SU-DHL-6 (cell line): Measurements from ENCODE around the gene SRSF9.

Source experiments
- H2AFZ ChIP-seq: fragments of 200-600 bp; sonication (generic); 2 replicates; pipeline ENCODE4 v1.6.1; 2014; ENCODE audit warnings: low read depth, mild to moderate bottlenecking, moderate library complexity, mixed read lengths, antibody characterized with exemption, low read length; ENCODE audit not compliant: severe bottlenecking
- H3F3A ChIP-seq: fragments of 200-600 bp; shearing (Covaris generic); 2 replicates; pipeline ENCODE4 v1.6.0; 2016; ENCODE audit warnings: antibody characterized with exemption, mild to moderate bottlenecking; ENCODE audit not compliant: insufficient read depth
- H3K27ac ChIP-seq: fragments of 200-600 bp; sonication (generic); 2 replicates; pipeline ENCODE4 v1.5.1; 2016; ENCODE audit warnings: low read depth, mild to moderate bottlenecking, low read length, moderate library complexity, mixed read lengths
- H3K27me3 ChIP-seq: fragments of 200-600 bp; sonication (generic), shearing (Covaris generic); 2 replicates; pipeline ENCODE4 v1.6.0; 2014; ENCODE audit warnings: mild to moderate bottlenecking, low read length
- H3K36me3 ChIP-seq: fragments of 200-600 bp; sonication (generic); 2 replicates; pipeline ENCODE4 v1.6.1; 2014; ENCODE audit warnings: mild to moderate bottlenecking, low read length, mixed read lengths
- H3K4me2 ChIP-seq: fragments of 300-600, 200-600 bp; shearing (Covaris generic), sonication (generic); 2 replicates; pipeline ENCODE4 v1.6.0; 2014; ENCODE audit warnings: low read length, low read depth, mild to moderate bottlenecking; ENCODE audit not compliant: poor library complexity, severe bottlenecking
- H3K4me3 ChIP-seq: fragments of 200-600 bp; sonication (generic); 2 replicates; pipeline ENCODE4 v1.5.1; 2014; ENCODE audit warnings: antibody characterized with exemption, low read length, mild to moderate bottlenecking, mixed read lengths; ENCODE audit not compliant: insufficient read depth, poor library complexity, severe bottlenecking
- H3K79me2 ChIP-seq: fragments of 200-600 bp; sonication (generic); 2 replicates; pipeline ENCODE4 v1.6.1; 2014; ENCODE audit warnings: mild to moderate bottlenecking, low read length, moderate library complexity; ENCODE audit not compliant: insufficient read depth
- H3K9ac ChIP-seq: fragments of 200-600 bp; sonication (generic); 2 replicates; pipeline ENCODE4 v1.7.0; 2014; ENCODE audit warnings: mild to moderate bottlenecking, low read length
- H3K9me2 ChIP-seq: fragments of 200-600 bp; sonication (generic); replicated peaks from 2 replicates; pipeline ENCODE4 v1.6.1; 2014; ENCODE audit warnings: low read length; ENCODE audit not compliant: insufficient read depth
- H3K9me3 ChIP-seq: fragments of 200-600 bp; sonication (generic); 2 replicates; pipeline ENCODE4 v1.6.1; 2014; ENCODE audit warnings: low read length, mixed read lengths; ENCODE audit not compliant: insufficient read depth
- H4K20me1 ChIP-seq: fragments of 200-600 bp; sonication (generic); 2 replicates; pipeline ENCODE4 v1.6.1; 2014; ENCODE audit warnings: low read depth, mild to moderate bottlenecking, antibody characterized with exemption, low read length, moderate library complexity, mixed read lengths
- EZH2phosphoT487 ChIP-seq: fragments of 200-600 bp; sonication (generic), shearing (Covaris generic); conservative IDR thresholded peaks from 2 replicates; pipeline ENCODE4 v1.6.1; 2018; ENCODE audit warnings: mild to moderate bottlenecking, antibody characterized with exemption, low read length, moderate library complexity, mixed read lengths
- TF ChIP-seq, protein P1 (sequence below): fragments of 200-600 bp; sonication (generic); IDR thresholded peaks from one replicate; pipeline ENCODE4 v1.5.1; 2017; ENCODE audit warnings: antibody characterized with exemption, mild to moderate bottlenecking, low read length, moderate library complexity; ENCODE audit not compliant: insufficient read depth, poor library complexity, severe bottlenecking

SRSF9 gene

DNA sequence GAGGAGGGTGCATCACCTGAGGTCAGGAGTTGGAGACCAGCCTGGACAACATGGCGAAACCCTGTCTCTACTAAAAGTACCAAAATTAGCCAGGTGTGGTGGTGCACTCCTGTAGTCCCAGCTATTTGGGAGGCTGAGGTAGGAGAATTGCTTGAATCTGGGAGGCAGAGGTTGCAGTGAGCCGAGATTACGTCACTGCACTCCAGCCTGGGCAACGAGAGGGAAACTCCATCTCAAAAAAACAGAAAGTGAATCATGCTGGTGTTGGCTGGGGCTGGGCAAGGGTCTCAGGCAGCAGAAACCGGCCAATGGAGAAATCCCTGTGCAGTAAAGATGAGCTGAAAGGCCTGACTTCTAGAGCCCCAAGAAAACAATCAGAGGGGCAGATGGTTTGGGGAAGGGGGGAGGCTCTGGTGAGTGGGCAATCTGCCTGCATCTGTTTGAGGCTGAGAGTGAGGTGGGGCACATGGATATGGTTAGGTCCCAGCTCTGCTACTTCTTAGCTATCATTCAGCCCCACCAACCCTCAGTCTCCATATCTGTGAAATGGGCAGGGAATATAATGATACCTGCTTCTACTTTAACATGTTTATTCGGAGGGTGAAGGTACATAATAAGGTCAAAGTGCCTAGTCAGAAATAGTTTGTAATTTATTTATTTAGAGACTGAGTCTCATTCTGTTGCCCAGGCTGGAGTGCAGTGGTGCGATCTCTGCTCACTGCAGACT, 52.9 kb downstream of the SRSF9 start:
- Histone ChIP-seq H4K20me1 (no peaks in the 10 kb centered on the region), H3K79me2 (no peaks in the 10 kb centered on the region), H3K9me2 (no peaks in the 10 kb centered on the region), H3K27me3 (no peaks in the 10 kb centered on the region), H3K4me3 (no peak overlapping the region), H3K4me2 (no peak overlapping the region), H3K9me3 (no peaks in the 10 kb centered on the region), H3F3A (no peaks in the 10 kb centered on the region), H3K36me3 (no peaks in the 10 kb centered on the region), H3K27ac (no peak overlapping the region), H2AFZ (no peak overlapping the region), H3K9ac (no peak overlapping the region)
- TF ChIP-seq, protein P1, sequence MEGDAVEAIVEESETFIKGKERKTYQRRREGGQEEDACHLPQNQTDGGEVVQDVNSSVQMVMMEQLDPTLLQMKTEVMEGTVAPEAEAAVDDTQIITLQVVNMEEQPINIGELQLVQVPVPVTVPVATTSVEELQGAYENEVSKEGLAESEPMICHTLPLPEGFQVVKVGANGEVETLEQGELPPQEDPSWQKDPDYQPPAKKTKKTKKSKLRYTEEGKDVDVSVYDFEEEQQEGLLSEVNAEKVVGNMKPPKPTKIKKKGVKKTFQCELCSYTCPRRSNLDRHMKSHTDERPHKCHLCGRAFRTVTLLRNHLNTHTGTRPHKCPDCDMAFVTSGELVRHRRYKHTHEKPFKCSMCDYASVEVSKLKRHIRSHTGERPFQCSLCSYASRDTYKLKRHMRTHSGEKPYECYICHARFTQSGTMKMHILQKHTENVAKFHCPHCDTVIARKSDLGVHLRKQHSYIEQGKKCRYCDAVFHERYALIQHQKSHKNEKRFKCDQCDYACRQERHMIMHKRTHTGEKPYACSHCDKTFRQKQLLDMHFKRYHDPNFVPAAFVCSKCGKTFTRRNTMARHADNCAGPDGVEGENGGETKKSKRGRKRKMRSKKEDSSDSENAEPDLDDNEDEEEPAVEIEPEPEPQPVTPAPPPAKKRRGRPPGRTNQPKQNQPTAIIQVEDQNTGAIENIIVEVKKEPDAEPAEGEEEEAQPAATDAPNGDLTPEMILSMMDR = no peak
- no peak for TF ChIP-seq EZH2phosphoT487

DNA sequence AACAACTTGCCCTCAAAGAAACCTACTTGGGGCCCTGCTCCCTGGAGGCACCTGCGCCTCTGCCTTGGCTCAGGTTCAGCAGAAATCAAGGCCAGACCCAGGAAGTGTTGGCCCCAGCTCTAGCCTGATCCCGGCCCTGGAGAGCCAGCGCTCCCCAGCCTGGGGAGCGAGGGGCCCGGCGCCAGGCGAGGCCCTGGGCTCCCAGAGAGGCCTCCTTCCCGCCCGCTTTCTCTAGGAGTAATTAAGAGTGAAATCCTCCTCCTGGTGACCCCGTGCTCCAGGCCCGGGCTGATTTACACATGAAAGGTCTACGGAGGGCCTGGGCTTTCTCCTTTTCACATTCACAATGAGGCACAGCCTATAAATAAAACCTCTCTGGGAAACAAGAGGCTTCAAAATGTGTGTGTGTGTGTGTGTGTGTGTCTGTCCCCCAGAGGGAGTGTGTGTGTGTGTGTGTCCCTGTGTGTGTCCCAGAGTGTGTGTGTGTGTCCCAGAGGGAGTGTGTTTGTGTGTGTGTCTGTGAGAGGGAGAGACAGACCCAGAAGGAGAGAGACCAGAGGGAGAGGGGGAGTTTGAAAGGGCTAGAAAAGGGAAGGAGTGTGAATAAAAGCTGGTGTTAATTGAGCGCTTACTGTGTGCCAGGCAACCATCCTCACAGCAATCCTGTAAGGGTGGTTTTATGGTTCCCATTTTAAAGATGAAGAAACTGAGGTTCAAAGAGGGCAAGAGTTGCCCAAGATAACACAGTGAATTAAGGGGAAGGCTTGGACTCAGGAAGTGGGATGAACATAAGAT, 55.5 kb downstream of the SRSF9 start:
- Histone ChIP-seq H3K4me3 (no peak overlapping the region), H3K4me2 (no peak overlapping the region), H3K9me3 (no peaks in the 10 kb centered on the region), H3K79me2 (no peaks in the 10 kb centered on the region), H3F3A (no peaks in the 10 kb centered on the region), H3K9ac (no peak overlapping the region), H3K36me3 (no peaks in the 10 kb centered on the region), H3K27ac (no peak overlapping the region), H4K20me1 (no peaks in the 10 kb centered on the region), H3K27me3 (no peaks in the 10 kb centered on the region), H2AFZ (no peak overlapping the region), H3K9me2 (no peaks in the 10 kb centered on the region)
- TF ChIP-seq, protein P1 = no peak
- no peak for TF ChIP-seq EZH2phosphoT487

DNA sequence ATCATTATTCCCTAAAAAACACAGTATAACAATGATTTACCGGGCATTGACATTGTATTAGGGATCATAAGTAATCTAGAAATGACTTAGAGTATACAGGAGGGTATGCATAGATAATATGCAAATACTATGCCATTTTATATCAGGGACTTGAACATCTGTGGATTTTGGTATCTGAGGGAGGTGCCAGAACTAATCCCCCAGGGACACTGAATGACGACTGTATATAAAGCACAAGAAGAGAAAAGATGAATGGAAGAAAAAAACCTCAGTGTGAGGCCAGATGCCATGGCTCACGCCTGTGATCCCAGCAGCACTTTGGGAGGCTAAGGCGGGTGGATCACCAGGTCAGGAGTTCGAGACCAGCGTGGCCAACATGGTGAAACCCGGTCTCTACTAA, 57.1 kb downstream of the SRSF9 start:
- H3K4me3 ChIP-seq = no peak overlapping the region
- no peak overlapping the region for H2AFZ ChIP-seq
- no peak overlapping the region for H3K9ac ChIP-seq
- no peaks in the 10 kb centered on the region for H3K9me3 ChIP-seq
- no peaks in the 10 kb centered on the region for H3K27me3 ChIP-seq
- no peaks in the 10 kb centered on the region for H4K20me1 ChIP-seq
- no peaks in the 10 kb centered on the region for H3K9me2 ChIP-seq
- H3K36me3 ChIP-seq = no peaks in the 10 kb centered on the region
- no peaks in the 10 kb centered on the region for H3K79me2 ChIP-seq
- H3K4me2 ChIP-seq = no peak overlapping the region
- no peaks in the 10 kb centered on the region for H3F3A ChIP-seq
- no peak overlapping the region for H3K27ac ChIP-seq
- TF ChIP-seq EZH2phosphoT487 = no peak
- TF ChIP-seq, protein P1 = no peak
